Hepatic stellate cell (primary cell): ENCODE data around the gene FER1L5.
"Not testable (repeated sequence)": the region's sequence is repeated elsewhere in the genome, so short reads cannot be mapped to it uniquely, and the experiment has no call there.

ENCODE experiments used
- DNase-seq: peaks from one replicate; pipeline ENCODE4 v3.0.0; 2011; ENCODE audit warnings: low spot score

FER1L5 gene

GRCh38 chr2:96636551-96637171, 5.9 kb upstream of the FER1L5 start:
- no peak for DNase-seq

GRCh38 chr2:96637385-96638143, 5.0 kb upstream of the FER1L5 start:
- DNase-seq, result peak; percentile 81

GRCh38 chr2:96638144-96639121, 4.1 kb upstream of the FER1L5 start, which contains the start of gene KANSL3:
TSS of gene KANSL3 (minus strand) at chr2:96638312. CDS start at chr2:96637135, 1,177 bp downstream.
- peak; percentile 94 for DNase-seq

GRCh38 chr2:96647681-96648080, 5.1 kb downstream of the FER1L5 start:
- no peak for DNase-seq

- no peak for DNase-seq
Measured at GRCh38 chr2:96648306-96648930, 5.9 kb downstream of the FER1L5 start.

- no peak for DNase-seq
Measured at GRCh38 chr2:96649342-96649741, 6.8 kb downstream of the FER1L5 start.

- no peak for DNase-seq
Measured at GRCh38 chr2:96651793-96652192, 9.2 kb downstream of the FER1L5 start.

GRCh38 chr2:96654791-96655190, 12.2 kb downstream of the FER1L5 start:
- DNase-seq, result not testable (repeated sequence)

GRCh38 chr2:96655526-96655925, 13.0 kb downstream of the FER1L5 start:
- no peak for DNase-seq

- DNase-seq, result no peak
Measured at GRCh38 chr2:96656540-96656939, 14.0 kb downstream of the FER1L5 start.

GRCh38 chr2:96661324-96661723, 18.8 kb downstream of the FER1L5 start:
- DNase-seq, result no peak

- no peak for DNase-seq
Measured at GRCh38 chr2:96662360-96662759, 19.8 kb downstream of the FER1L5 start.

- DNase-seq, result no peak
Measured at GRCh38 chr2:96663177-96663576, 20.6 kb downstream of the FER1L5 start.

- no peak for DNase-seq
Measured at GRCh38 chr2:96663829-96664228, 21.3 kb downstream of the FER1L5 start.

GRCh38 chr2:96664366-96664925, 21.9 kb downstream of the FER1L5 start:
- no peak for DNase-seq

- DNase-seq, result peak; percentile 96
Measured at GRCh38 chr2:96665083-96665569, 22.6 kb downstream of the FER1L5 start.

- DNase-seq, result not testable (repeated sequence)
Measured at GRCh38 chr2:96665717-96666116, 23.2 kb downstream of the FER1L5 start.

GRCh38 chr2:96668771-96669170, 26.2 kb downstream of the FER1L5 start:
- DNase-seq, result no peak

GRCh38 chr2:96669539-96670215, 27.1 kb downstream of the FER1L5 start:
- no peak for DNase-seq

GRCh38 chr2:96679848-96680247, 37.3 kb downstream of the FER1L5 start:
- DNase-seq, result no peak
